BE2C (cell line): Measurements from ENCODE around the gene ZNF324B.

ENCODE experiments used
- DNase-seq: peaks from one replicate; pipeline ENCODE4 v3.0.0-alpha.2; 2020
- H3K27me3 ChIP-seq: fragments of 250-450 bp; sonication (Bioruptor Pico); 2 replicates; pipeline ENCODE4 v1.5.1; 2020; ENCODE audit warnings: mild to moderate bottlenecking
- H3K36me3 ChIP-seq: fragments of 250-450 bp; sonication (Bioruptor Pico); 2 replicates; pipeline ENCODE4 v1.5.1; 2020; ENCODE audit warnings: mild to moderate bottlenecking
- H3K4me1 ChIP-seq: fragments of 250-450 bp; sonication (Bioruptor Pico); 2 replicates; pipeline ENCODE4 v1.5.1; 2020
- H3K4me3 ChIP-seq: 2 replicates; pipeline ENCODE4 v1.5.1; 2011; ENCODE audit warnings: low read depth, low read length
- H3K9me3 ChIP-seq: fragments of 250-450 bp; sonication (Bioruptor Pico); 2 replicates; pipeline ENCODE4 v1.5.1; 2020
- CTCF ChIP-seq: IDR thresholded peaks from 2 replicates; pipeline ENCODE4 v1.5.1; 2012; ENCODE audit warnings: mild to moderate bottlenecking, low read depth, low read length

The ZNF324B gene

GRCh38 chr19:58477871-58478270 is 26.4 kb downstream of the ZNF324B start:
- Histone ChIP-seq H3K36me3 (peaks cover 4% of the 10 kb centered on the region; the same call in 1 of the 2 replicates), H3K4me1 (no peaks in the 10 kb centered on the region; the same call in 1 of the 2 replicates)

GRCh38 chr19:58479303-58479702 is 27.9 kb downstream of the ZNF324B start:
- no peaks in the 10 kb centered on the region for H3K9me3 ChIP-seq
- no peak for TF ChIP-seq CTCF
- H3K4me3 ChIP-seq = no peak overlapping the region
- no peak for DNase-seq
- H3K36me3 ChIP-seq = no peaks in the 10 kb centered on the region
- H3K4me1 ChIP-seq = no peaks in the 10 kb centered on the region; the same call in 1 of the 2 replicates
- no peaks in the 10 kb centered on the region for H3K27me3 ChIP-seq

More at GRCh38 chr19:58477871-58478270, 26.4 kb downstream of the ZNF324B start:
- no peak for DNase-seq
- TF ChIP-seq CTCF = no peak
- H3K4me3 ChIP-seq = no peak overlapping the region
- H3K9me3 ChIP-seq = no peaks in the 10 kb centered on the region
- no peaks in the 10 kb centered on the region for H3K27me3 ChIP-seq

- Histone ChIP-seq H3K27me3 (no peaks in the 10 kb centered on the region), H3K9me3 (no peaks in the 10 kb centered on the region), H3K36me3 (no peaks in the 10 kb centered on the region), H3K4me1 (no peaks in the 10 kb centered on the region; the same call in 1 of the 2 replicates), H3K4me3 (no peak overlapping the region)
- no peak for TF ChIP-seq CTCF
- DNase-seq = no peak
These were observed 28.5 kb downstream of the ZNF324B start for GRCh38 chr19:58479736-58480480.

GRCh38 chr19:58480481-58480830 is 29.0 kb downstream of the ZNF324B start:
- DNase-seq = no peak
- Histone ChIP-seq H3K27me3 (no peaks in the 10 kb centered on the region), H3K9me3 (no peaks in the 10 kb centered on the region), H3K4me3 (no peak overlapping the region), H3K36me3 (no peaks in the 10 kb centered on the region), H3K4me1 (no peaks in the 10 kb centered on the region; the same call in 1 of the 2 replicates)
- no peak for TF ChIP-seq CTCF

GRCh38 chr19:58480831-58481230 is 29.4 kb downstream of the ZNF324B start:
- H3K36me3 ChIP-seq = no peaks in the 10 kb centered on the region
- no peaks in the 10 kb centered on the region; the same call in 1 of the 2 replicates for H3K4me1 ChIP-seq
- no peak overlapping the region for H3K4me3 ChIP-seq
- no peaks in the 10 kb centered on the region for H3K9me3 ChIP-seq
- DNase-seq = no peak
- H3K27me3 ChIP-seq = no peaks in the 10 kb centered on the region
- no peak for TF ChIP-seq CTCF

GRCh38 chr19:58482372-58482771 is 30.9 kb downstream of the ZNF324B start:
- H3K4me3 ChIP-seq = no peak overlapping the region
- no peaks in the 10 kb centered on the region for H3K4me1 ChIP-seq
- H3K9me3 ChIP-seq = no peaks in the 10 kb centered on the region
- H3K27me3 ChIP-seq = no peaks in the 10 kb centered on the region
- TF ChIP-seq CTCF = no peak
- no peaks in the 10 kb centered on the region for H3K36me3 ChIP-seq
- no peak for DNase-seq
